ENCODE measurements around the gene DDC.

The DDC gene

DNA sequence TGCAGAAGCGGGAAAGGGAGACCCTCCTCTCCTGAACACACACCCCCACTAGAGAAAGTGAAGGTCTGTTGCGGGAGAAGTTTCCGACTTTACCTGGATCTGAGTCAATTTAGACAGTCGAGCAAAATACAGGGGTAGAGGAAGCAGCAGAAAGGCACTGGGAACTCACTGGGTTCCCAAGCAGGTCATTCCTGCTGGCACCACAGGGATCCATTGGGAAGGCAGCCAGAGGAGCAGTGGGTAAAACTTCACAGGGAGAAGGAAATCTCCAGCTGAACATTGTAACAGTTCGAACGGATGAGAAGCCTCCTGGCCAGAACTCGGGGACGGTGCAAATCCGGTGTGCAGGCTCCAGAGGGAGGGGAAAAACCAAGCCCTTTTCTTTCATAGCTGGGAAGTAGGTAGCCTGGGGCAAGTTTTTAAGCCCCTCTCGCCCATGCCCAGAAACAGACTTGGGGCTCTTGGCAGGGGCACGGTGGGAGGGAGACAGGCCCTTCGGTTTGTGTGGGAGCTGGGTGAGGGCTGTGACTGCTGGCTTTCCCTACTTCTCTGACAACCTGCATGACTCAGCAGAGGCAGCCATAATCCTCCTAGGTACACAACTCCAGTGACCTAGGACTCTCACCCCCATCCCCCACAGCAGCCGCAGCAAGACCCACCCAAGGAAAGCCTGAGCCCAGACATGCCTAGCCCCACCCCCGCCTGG is 51.9 kb downstream of the DDC start:
- DNase-seq = no peak

DNA sequence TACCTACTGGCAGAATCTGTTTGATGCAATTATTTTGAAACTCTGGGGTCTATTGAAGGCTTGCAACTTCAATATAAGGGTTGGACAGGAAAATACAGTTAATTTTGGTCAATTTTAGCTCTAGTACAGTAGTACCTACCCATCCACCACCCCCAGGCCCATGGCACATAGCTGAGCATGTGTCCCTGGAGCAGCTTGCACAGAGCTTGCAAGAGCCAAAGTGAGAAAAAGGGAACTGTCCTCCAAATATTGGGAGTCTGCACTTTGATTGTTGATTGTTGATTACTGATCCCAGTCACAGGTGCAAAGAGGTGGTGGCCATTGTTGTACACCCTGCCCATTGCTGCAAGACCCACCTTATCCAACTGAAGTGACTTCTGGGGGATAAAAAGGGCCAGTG is 52.8 kb downstream of the DDC start:
- no peak for DNase-seq

DNA sequence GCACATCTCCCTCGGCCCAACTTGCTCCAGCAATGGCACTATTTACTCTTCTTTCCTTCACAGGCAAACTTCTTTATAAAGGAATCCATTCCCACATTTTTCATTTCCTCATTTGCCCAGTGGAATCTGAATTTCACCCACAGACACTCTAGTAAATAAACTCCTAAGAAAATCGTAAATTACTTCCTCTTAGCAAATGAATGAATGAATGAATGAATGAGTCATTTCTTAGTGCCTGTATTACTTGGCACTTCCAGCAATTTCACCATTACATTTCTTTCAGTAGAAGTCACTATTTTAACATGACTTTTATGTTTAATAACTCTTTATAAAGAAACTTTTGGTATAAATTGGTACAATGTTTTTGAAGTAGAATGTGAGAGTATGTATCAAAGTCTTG is 55.7 kb downstream of the DDC start:
- no peak for DNase-seq

DNA sequence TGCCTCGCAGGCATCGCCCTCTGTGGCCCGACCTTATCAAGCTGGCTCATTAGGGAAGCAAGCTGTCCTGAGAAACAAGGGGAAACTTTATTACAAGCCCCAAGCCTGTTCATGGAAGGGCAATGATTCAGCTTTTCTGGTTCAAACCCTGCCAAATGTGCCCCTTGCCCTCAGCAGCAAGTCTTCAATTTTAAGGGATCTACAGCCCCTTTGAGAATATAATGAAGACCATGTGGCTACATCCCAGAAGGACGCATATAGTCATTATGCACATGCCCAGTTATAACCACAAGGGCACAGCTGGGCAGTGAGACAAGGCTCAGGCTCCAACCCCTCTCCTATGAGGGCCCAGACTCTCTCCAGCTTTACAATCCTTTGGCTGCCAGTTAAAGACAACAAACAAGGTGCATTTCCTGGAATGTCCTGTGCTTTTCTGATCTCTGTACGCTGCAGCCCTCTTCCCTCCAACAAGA is 56.7 kb downstream of the DDC start:
- no peak for DNase-seq

DNA sequence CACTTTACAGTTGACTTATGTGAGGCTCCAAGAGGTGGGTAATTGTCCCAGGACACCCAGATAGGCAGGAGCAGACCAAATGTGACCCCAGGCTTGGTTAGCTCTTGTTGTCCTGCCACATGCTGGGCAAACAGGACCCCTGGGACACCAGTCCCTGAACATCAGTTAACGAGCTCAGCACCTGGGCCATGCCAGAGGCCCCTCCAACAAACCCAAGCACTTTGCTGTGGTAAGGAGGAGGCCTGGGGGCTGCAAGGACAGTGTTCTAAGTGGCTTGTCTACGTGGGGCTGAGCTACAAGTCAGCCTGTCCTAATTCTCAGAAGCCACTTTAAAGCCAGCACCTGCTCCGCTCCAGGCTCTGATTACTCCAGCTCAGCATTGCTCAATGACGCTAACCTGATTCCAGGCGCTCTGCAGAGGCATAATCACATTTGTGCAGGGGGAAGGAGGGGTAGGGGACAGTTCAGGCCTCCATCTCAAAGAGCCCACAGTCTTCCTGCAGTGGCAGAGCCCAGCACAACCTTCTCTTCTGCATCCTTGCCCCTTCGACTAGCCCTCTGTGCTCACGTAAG is 57.2 kb downstream of the DDC start:
- DNase-seq = no peak

GRCh38 chr7:50505553-50506210 is 59.5 kb downstream of the DDC start:
- DNase-seq = no peak

- DNase-seq = no peak
Measured at GRCh38 chr7:50504646-50505546, 60.3 kb downstream of the DDC start.

DNA sequence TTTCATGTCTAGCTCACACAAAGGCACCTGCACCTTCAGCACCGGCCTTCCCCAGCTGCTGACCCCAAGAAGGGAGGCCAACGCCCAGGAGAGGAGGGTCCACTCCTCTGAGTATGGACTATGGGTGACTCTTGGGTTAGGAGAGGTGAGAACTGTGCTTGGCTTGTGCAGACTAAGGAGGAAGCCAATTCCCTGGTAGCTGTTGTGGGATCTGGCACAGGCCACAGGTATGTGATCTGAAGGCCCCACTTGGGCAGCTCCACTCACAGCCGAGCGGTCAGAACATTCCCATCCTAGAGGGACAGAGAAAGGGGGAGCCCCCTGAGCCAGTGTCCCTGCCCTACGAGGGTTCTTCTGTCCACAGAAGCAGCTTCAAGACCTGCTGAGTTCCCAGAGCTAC is 62.3 kb downstream of the DDC start:
- DNase-seq = no peak

DNA sequence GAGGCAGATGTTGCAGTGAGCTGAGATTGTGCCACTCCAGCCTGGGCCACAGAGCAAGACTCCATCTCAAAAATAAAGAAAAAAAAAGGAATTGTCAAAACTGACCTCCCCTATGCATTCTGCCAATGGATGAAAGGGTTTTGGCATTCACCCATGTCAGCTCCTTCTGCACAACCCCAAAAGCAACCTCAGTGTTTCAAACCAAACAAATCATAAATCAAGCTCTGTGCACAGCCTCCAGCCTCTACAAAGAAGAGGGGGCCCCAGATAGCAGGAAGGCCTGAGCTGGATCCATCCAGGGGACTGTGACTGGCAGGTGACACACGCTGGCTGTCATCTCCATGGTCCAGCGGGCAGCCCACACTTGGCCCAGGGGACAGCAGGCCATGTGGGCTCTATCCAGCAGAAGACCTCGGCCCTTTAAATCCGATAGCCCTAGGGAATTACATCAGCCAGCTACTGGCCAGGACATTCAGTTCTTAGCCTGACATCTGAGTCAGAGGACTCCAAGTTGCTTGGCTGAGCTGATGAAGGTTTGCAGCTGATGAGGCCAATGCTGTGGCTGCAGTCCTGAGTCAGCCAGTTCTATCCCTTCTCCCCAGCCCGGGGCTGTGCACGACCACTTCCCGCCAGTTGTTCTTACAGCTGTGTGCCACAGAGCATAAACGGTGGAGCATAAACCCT is 63.1 kb downstream of the DDC start:
- DNase-seq = no peak

GRCh38 chr7:50499092-50499491 is 66.1 kb downstream of the DDC start:
- DNase-seq = no peak

DNA sequence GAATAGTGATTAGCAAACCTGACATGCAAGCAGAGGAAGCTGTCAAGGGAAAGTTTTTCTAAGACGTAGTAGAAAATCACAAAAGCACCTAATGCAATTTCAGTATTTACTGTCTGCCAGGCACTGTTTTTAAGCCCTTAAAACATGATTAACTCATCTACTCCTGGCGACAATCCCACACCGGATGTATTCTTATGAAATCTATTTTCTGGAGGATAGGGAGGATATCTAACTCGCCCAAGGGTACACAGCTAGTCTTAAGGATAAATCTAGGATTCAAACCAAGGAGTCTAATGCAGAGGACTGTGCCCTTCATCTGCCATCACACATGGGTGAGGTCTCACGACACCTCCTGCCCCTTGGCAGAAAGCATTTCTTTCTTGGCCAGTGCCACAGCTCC is 67.2 kb downstream of the DDC start:
- no peak for DNase-seq

- DNase-seq = no peak
Measured at GRCh38 chr7:50497068-50497642, 68.0 kb downstream of the DDC start.

DNA sequence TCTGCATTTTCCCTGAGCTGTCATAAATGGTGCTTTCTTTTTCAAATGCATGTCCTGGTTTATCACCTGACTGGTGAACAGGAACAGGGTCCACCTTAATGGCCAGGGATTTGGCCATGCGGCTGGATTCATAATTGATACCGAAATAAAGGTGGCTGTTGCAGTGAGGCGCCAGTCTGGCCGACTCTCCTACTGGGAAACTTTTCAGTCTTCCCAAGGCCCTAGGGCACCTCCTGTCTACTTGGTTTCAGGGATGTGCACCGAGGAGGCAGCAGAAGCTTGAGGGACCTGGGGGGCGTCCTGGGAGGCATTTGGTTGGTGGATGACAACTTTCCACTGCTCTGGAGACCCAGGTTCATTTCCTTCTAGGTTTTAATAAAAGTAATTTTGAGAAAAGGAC is 68.6 kb downstream of the DDC start:
- DNase-seq = no peak

DNA sequence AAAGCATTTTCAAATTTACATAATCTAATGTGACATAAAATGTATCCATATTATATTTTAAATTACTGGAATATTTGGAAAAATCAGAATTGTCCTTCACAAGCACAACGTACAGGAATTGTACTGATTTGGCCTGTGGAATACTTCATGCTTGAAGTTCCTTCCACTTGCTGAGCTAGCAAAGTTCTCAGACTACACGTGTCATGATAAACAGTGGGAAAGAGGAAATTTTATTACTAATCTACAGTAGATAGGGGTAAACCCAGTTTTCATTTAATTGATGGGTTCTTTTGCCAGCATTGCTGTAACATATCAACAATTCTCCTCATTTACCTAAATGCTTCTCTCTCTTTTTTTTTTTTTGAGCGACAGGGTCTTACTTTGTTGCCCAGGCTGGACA is 69.5 kb downstream of the DDC start:
- no peak for DNase-seq

DNA sequence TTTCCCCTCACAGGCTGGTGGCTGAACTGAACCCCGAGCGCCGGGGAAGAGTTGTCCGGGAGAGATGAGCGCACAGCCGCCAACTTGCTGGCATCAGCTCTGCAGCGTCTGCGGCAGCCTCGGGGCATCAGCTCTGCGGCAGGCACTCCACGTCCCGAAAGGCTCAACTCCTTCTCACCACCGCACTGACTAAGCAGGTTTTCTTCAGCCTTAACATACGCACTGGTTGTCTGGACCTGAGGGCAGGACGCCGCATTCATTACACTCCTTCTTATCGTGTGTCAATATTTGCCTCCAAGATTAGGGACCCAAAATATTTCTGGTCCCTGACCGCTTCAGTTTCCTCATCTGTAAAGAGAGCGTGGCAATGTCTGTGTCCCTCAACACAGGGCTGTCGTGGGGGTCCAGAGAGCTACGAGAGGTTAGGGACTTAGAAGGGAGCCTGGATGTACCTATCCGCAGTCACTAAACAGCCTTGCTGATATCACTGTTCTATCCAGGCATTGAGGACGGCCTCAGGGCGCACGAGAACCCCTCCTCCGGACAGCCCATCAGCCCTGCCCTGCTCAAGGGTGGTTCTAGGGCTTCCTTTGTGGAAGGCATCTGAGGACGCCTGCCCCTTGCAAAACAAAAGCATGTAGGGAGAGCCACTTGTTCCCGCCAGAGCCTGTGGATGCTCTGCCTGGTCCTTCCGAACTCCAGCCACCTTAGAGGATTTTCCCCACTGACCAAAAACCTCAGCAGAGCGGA is 72.3 kb downstream of the DDC start:
- no peak for DNase-seq

DNA sequence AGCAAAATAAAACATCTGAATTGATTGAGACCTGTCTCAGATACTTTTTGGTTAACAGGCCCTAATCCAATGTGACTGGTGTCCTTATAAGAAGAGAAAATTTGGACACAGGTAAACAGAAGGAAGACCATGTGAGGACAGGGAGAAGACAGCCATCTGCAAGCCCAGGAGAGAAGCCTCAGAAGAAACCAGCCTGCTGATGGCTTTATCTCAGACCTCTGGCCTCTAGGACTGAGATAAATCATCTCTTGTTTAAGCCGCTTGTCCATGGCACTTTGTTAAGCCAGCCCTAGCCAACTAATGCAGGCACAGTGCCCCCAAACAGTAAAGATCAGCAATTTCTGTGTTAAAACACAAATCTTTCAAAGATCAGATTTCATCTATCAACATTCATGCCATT is 73.3 kb downstream of the DDC start:
- no peak for DNase-seq

GRCh38 chr7:50491209-50491608 is 74.0 kb downstream of the DDC start:
- no peak for DNase-seq

- no peak for DNase-seq
Measured at GRCh38 chr7:50488379-50488778, 76.8 kb downstream of the DDC start.

GRCh38 chr7:50486512-50486911 is 78.7 kb downstream of the DDC start:
- no peak for DNase-seq

GRCh38 chr7:50481867-50482266 is 83.3 kb downstream of the DDC start:
- no peak for DNase-seq

- no peak for DNase-seq
Measured at GRCh38 chr7:50480797-50481196, 84.4 kb downstream of the DDC start.

Data from hippocampal formation (tissue), 2 donors.